22Rv1 (cell line): ENCODE results near the gene LRRFIP1.

Experiments
- ZFX ChIP-seq: fragments of 450-650 bp; IDR thresholded peaks from 2 replicates; pipeline ENCODE4 v1.6.1; 2017; ENCODE audit warnings: antibody characterized with exemption, borderline replicate concordance
- TF ChIP-seq, protein P1 (sequence below): fragments of 450-650 bp; IDR thresholded peaks from 2 replicates; pipeline ENCODE4 v1.5.1; 2017; ENCODE audit warnings: mild to moderate bottlenecking

DNA sequence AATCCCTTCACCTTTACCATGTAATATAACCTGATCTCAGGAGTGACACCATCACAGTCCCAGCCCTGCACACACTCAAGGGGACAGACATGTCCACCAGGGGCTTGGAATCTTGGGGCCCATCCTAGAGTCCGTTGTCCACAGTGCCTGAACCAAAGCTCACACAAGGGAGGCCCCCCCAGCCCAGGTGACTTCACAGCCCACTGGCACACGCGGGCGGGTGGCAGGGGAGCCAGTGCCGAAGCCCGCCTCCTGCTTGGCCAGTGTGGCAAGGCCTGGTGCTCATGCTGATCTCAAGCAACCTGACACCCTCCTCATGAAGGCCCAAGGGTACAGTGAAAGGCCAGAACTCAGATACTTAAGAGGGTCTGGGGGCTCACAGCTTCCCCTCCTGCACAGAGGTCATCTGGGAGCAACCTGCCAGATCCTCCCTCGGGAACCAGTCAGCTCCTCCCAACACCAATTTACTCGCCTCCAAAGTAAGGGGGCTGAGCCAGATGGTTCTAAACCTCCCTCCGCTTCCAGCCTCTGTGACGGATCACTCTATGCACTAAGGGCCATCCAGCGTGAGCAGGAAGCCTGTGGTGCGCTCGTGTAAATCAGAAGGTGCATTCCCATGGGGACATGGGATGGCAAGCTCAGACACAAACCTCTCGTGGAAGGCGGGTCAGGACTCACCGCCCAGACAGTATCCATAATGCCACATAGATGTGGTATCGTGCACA, 33.6 kb upstream of the LRRFIP1 start:
- TF ChIP-seq, protein P1, sequence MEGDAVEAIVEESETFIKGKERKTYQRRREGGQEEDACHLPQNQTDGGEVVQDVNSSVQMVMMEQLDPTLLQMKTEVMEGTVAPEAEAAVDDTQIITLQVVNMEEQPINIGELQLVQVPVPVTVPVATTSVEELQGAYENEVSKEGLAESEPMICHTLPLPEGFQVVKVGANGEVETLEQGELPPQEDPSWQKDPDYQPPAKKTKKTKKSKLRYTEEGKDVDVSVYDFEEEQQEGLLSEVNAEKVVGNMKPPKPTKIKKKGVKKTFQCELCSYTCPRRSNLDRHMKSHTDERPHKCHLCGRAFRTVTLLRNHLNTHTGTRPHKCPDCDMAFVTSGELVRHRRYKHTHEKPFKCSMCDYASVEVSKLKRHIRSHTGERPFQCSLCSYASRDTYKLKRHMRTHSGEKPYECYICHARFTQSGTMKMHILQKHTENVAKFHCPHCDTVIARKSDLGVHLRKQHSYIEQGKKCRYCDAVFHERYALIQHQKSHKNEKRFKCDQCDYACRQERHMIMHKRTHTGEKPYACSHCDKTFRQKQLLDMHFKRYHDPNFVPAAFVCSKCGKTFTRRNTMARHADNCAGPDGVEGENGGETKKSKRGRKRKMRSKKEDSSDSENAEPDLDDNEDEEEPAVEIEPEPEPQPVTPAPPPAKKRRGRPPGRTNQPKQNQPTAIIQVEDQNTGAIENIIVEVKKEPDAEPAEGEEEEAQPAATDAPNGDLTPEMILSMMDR: no peak
- TF ChIP-seq ZFX: no peak
